Esophagus muscularis mucosa (tissue), 3 donors: ENCODE data around the gene LRP6.

Source experiments
- CTCF ChIP-seq, 3 experiments: fragments of 200-600 bp in 2 of 3; fragments of 450-650 bp in 1 of 3; sonication (generic) in 2 of 3; IDR thresholded peaks; one replicate each; pipeline ENCODE4 v1.5.1; 2017 to 2019; ENCODE audit warnings: antibody characterized with exemption in 3 of 3, mild to moderate bottlenecking in 2 of 3, moderate library complexity in 1 of 3
- POLR2A ChIP-seq: fragments of 450-650 bp; IDR thresholded peaks from one replicate; pipeline ENCODE4 v1.6.1; 2017; ENCODE audit warnings: antibody characterized with exemption, moderate library complexity, mild to moderate bottlenecking, low read depth

GRCh38 chr12:12267742-12268200, 927 bp upstream of the LRP6 start:
- no peak for TF ChIP-seq CTCF (IDR thresholded peaks at IDR 0.05)
- TF ChIP-seq POLR2A: no peak
